Ishikawa (cell line): Measurements from ENCODE around the gene CD52.
A peak's percentile ranks its signal among the peaks of the same experiment; 100 is the strongest.

Source experiments
- CEBPB ChIP-seq: IDR thresholded peaks from 2 replicates; pipeline ENCODE4 v1.6.1; 2012
- CREB1 ChIP-seq: IDR thresholded peaks from 2 replicates; pipeline ENCODE4 v1.6.1; 2012; ENCODE audit warnings: low read depth
- EGR1 ChIP-seq: IDR thresholded peaks from 2 replicates; pipeline ENCODE4 v1.6.1; 2012
- EP300 ChIP-seq: IDR thresholded peaks from 2 replicates; pipeline ENCODE4 v1.6.1; 2012; ENCODE audit warnings: borderline replicate concordance
- FOXM1 ChIP-seq: IDR thresholded peaks from 2 replicates; pipeline ENCODE4 v1.6.1; 2012; ENCODE audit warnings: low read depth, borderline replicate concordance
- MAX ChIP-seq: IDR thresholded peaks from 2 replicates; pipeline ENCODE4 v1.6.1; 2012
- NFIC ChIP-seq: IDR thresholded peaks from 2 replicates; pipeline ENCODE4 v1.6.1; 2012
- RAD21 ChIP-seq: IDR thresholded peaks from 2 replicates; pipeline ENCODE4 v1.6.1; 2012; ENCODE audit warnings: low read depth
- REST ChIP-seq: IDR thresholded peaks from 2 replicates; pipeline ENCODE4 v1.6.1; 2012; ENCODE audit warnings: low read depth, mild to moderate bottlenecking
- TAF1 ChIP-seq: IDR thresholded peaks from 2 replicates; pipeline ENCODE4 v1.6.1; 2012; ENCODE audit warnings: low read depth, mild to moderate bottlenecking
- TCF12 ChIP-seq: IDR thresholded peaks from 2 replicates; pipeline ENCODE4 v1.6.1; 2012; ENCODE audit warnings: low read depth
- TEAD4 ChIP-seq: IDR thresholded peaks from 2 replicates; pipeline ENCODE4 v1.6.1; 2012
- USF1 ChIP-seq: IDR thresholded peaks from 2 replicates; pipeline ENCODE4 v1.6.1; 2012
- YY1 ChIP-seq: IDR thresholded peaks from 2 replicates; pipeline ENCODE4 v1.6.1; 2012; ENCODE audit warnings: low read depth
- ZBTB7A ChIP-seq: IDR thresholded peaks from 2 replicates; pipeline ENCODE4 v1.6.1; 2012; ENCODE audit warnings: low read depth

CD52 gene

GRCh38 chr1:26274801-26275425, 42.8 kb upstream of the CD52 start:
- no peak for TF ChIP-seq EP300
- TF ChIP-seq YY1: no peak
- TF ChIP-seq MAX: no peak
- no peak for TF ChIP-seq EGR1
- TF ChIP-seq ZBTB7A: no peak
- TF ChIP-seq TAF1: no peak
- TF ChIP-seq TCF12: no peak
- TF ChIP-seq USF1: no peak

- TF ChIP-seq TCF12: no peak
- TF ChIP-seq MAX: peak; percentile 46; the same call in 1 of the 2 replicates
- no peak for TF ChIP-seq REST
- TF ChIP-seq USF1: peak; percentile 83
- TF ChIP-seq NFIC: no peak
- TF ChIP-seq RAD21: peak; percentile 63
- TF ChIP-seq CREB1: no peak
Measured at GRCh38 chr1:26275580-26276431, 42.0 kb upstream of the CD52 start.

GRCh38 chr1:26276432-26276838, 41.3 kb upstream of the CD52 start:
- TF ChIP-seq TCF12 (no peak), TEAD4 (no peak), EP300 (no peak), CEBPB (no peak), TAF1 (no peak), EGR1 (no peak), MAX (no peak), YY1 (no peak), USF1 (no peak), RAD21 (no peak), REST (no peak), ZBTB7A (no peak), CREB1 (no peak), FOXM1 (no peak), NFIC (no peak)

GRCh38 chr1:26277261-26277661, 40.5 kb upstream of the CD52 start:
- TF ChIP-seq REST: no peak
- no peak for TF ChIP-seq RAD21
- no peak for TF ChIP-seq TCF12
- no peak for TF ChIP-seq YY1
- no peak for TF ChIP-seq EGR1
- no peak for TF ChIP-seq USF1
- no peak for TF ChIP-seq NFIC
- TF ChIP-seq CEBPB: no peak
- no peak for TF ChIP-seq CREB1
- TF ChIP-seq TAF1: no peak
- no peak for TF ChIP-seq MAX
- no peak for TF ChIP-seq FOXM1
- TF ChIP-seq ZBTB7A: no peak
- TF ChIP-seq TEAD4: no peak
